GM18517 (cell line): ENCODE results near the gene CLPTM1L.
"Not testable (repeated sequence)": the region's sequence is repeated elsewhere in the genome, so short reads cannot be mapped to it uniquely, and the experiment has no call there.

ENCODE experiments used
- ATAC-seq: cut with Tn5 transposase; IDR thresholded peaks from one replicate; pipeline ENCODE4 v1.9.1; 2021; ENCODE audit warnings: mild to moderate bottlenecking, moderate library complexity; ENCODE audit not compliant: unreplicated experiment

The CLPTM1L gene

DNA sequence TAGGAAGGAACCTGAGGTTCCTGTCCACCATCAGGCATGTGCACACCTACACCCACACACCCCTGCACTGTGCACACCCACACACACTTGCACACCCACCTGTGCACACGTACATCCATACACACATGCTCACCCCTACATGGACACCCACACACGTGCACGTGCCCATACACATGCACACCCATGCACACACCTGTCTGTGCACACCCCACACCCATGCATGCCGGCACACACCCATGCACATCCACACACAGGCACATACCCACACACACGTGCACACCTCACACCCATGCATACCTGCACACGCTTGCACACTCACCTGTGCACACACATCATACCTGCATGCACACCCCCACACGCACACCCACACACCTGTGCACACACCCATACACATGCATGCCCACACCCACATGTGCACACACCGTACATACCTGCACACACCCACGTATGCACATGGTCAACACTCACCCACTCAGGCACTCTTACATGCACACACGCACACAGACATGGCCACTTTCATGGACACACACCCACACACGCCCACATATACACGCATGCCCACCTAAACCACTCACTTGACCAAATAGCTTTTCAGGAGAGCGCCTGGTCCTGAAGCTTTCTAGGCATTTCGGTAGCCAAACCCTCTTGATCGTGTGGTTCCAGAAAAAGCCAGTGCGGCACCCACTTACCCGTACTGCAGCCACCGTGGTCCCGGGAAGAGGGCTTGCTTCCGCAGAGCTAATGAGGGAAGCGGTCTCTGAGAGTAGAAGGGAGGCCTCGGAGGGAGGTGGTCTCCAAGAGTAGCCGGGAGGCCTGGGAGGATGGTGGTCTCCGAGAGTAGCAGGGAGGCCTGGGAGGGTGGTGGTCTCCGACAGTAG lies 36.7 kb upstream of the CLPTM1L start:
- no peak for ATAC-seq

DNA sequence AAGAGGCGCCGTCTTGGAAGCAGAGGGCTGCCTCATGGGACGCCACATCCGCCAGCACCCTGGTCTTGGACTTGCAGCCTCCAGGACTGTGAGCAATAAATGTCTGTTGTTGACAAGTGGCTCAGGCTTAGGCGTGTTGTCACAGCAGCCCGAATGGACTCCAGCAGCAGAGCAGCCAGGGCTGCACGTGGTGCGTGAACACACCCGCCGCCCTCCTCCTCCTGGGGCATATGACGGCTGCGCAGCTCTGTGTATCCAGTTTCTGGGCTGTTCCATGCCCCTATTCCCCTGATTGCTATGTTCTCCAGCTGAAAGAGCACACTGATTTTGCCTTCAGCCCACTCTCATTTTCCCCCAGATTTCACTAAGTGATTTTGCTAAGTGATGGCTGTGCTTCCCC lies 36.0 kb upstream of the CLPTM1L start:
- no peak for ATAC-seq

DNA sequence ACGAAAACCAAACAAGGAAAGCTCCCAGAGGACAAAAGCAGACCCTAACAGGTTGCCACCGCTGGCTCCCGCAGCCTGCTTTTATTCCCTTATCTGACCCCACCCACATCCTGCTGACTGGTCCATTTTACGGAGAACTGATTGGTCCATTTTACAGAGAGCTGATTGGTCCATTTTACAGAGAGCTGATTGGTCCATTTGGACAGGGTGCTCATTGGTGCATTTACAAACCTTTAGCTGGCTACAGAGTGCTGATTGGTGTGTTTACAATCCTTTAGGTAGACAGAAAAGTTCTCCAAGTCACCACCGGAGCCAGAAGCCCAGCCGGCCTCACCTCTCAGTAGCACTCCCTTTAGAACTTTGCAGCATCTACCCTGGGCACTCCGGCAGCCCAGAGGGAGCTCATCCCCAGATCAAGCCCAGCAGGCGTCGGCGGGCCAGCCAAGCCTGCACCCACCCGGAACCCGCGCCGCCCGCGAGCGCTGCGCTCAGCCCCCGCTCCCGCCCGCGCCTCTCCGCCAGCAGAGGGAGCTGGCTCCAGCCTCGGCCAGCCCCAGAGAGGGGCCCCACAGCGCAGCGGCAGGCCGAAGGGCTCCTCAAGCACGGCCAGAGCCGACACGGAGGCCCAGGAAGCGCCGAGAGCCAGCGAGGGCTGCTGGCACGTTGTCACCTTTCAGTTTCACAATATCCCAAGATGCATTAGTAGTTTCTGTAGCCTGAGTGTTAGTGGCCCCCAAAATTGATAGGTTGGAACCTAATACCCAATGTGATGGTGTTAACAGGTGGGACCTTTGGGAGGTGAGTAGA lies 35.3 kb upstream of the CLPTM1L start:
- peak; percentile 63 for ATAC-seq

DNA sequence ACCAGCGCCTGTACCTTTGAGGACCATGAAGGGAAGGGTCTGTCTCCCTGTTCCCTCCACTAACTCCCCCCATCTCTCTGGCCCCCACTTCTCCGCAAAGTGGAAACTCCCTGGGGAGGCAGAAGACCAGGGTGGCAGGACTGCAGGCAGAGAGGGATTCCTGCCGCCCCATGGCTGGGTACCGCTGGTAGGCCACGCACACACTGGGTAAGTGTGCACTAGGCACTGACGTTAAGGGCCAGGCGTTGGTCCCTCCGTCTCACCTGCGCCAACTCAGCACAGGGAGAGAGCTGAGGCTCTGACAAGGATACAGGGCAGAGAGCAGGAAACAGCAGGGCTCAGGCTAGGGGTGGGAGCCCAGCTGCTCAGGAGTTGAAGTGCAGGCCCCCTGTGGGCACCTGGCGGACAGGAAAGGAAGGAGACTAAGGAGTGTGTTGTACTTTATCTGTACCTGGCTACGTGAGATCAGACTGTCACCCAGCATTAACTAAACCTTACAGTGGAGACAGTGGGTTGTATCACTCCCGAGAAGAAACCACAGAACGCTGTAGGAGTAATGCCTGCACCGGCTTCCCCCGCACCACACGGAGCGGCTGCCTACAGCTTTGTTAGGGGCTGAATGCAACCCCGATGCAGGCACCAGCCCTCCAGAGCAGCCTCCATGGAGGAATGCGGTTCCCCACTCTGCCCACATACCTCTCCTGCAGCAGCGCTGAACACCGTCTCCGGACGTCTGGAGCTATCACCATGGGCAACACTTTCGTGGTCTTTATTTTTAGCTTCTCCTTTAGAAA lies 34.2 kb upstream of the CLPTM1L start:
- no peak for ATAC-seq

DNA sequence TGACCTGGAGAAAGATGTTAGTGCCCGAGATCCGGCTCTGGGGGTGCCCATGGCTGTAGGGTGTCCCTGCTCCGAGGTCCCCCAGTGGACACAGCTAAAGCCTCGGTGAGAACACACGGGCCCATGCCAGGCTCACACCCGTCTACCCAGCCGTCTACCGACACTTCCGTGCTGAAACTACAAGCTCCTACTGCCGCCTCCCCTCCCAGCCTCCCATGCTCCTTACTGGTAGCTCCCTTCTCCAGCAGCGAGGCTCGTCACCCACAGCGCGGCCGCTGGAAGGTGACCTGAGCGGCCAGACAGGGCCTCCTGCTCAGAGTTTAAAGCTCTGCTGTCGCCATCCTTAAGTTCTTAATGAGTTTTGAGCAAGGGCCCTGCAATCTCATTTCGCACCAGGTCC lies 33.2 kb upstream of the CLPTM1L start:
- ATAC-seq: no peak

DNA sequence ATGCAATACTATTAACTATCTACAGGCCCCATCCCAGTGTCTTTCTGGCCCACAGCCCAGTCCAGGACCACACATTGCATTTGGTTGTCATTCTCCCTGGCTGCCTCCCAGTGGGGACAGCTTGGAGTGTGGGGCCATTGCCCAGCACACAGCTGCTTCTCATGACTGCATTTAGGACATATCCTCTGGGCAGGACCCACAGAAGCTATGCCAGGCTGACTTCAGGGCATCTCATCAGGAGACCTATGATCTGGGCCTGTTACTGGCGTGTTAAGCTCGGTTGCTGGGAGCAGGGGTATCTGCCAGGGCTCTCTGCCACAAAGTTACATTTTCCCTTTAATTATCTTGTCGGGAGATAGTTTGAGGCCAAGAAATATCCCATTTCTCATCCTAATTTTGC lies 32.1 kb upstream of the CLPTM1L start:
- ATAC-seq: no peak

DNA sequence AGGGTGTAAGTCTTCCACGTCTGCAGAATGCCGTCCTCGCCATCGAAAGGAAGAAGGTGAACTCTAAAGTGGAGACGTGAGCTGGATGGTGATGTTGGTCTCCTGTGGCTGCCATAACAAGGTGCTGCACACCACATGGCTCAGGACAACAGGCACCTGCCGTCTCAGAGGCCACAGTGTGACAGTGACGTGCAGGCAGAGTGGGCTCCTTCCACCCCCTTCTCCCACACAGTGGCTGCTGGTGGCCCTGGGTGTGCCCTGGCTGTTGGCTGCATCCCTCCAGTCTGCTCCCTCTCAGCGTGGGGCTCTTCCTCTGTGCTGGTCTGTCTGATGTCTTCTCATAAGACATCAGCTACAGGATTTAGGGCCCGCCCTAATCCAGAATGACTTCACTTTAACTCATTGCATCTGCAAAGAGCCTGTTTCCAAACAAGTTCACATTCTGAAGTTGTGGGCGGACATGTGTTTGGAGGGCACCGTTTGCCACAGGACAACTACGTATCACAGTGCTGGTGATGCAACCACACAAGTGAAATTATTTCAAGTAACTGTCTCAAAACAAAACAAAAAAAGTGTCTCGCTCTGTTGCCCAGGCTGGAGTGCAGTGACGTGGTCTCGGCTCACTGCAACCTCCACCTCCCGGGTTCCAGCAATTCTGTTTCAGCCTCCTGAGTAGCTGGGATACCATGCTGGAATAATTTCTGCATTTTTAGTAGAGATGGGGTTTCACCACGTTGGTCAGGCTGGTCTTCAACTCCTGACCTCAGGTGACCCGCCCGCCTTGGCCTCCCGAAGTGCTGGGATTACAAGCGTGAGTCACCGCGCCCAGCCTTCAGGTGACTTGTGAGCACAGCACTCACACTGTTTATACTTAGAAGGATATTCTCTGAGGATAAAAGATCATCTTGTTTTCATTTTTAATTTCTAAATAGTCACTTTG lies 31.2 kb upstream of the CLPTM1L start:
- no peak for ATAC-seq

DNA sequence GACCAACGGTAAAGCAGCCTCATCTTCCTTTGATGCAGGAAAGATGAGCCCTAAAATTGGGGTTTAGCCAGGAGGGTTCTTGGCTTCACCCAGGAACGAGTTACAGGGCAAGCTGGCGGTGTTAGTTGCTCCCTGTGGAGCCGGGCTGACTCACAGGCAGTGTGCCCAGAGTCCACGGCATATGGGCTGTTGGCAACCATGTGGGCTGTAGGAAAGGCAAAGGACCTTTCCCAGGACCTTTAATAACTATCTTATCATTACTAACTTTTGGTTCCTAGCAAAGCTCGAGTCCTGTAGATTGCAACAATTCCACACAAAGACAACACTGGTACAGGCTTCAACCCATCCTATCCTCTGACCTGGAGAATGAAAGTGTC lies 29.8 kb upstream of the CLPTM1L start:
- no peak for ATAC-seq

DNA sequence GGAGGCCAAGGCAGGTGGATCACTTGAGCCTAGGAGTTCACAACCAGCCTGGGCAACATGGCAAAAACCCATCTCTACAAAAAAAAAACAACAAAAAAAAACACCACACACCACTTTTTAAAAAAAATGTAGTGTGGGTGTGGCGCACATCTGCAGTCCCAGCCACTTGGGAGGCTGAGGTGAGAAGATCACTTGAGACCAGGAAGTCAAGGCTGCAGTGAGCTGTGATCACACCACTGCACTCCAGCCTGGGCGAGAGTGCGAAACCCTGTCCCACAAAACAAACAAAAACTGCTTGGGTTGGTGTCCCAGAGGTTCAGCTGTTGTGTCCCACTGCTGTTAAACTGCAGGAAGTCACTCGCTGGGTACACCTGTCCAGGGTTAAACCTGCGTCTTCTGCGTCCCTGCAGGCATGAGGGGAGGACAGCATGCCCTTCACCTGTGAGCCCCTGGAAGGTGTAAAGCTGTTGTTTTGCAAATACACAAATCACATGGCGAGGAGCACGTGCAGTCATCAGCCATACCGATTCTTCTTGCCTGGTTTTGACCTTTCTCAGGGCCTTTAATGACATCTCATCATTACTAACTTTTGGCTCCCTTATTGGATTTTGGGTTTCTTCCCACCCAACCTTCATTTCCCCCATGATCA lies 29.3 kb upstream of the CLPTM1L start:
- no peak for ATAC-seq

DNA sequence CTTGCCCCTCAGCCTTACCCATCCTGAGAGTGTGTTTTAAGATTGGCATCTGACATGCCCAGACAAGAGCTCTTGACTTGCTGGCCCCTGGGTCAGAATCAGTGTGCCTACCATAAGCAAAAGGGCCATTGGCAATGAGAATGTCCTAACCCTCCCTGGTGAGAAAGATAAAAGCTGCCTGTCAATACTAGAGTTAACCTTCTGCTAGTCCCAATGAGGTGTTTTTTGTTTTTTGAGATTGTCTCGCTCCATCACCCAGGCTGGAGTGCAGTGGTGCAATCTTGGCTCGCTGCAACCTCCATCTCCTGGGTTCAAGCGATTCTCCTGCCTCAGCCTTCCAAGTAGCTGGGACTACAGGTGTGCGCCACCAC lies 27.1 kb upstream of the CLPTM1L start:
- not testable (repeated sequence) for ATAC-seq

DNA sequence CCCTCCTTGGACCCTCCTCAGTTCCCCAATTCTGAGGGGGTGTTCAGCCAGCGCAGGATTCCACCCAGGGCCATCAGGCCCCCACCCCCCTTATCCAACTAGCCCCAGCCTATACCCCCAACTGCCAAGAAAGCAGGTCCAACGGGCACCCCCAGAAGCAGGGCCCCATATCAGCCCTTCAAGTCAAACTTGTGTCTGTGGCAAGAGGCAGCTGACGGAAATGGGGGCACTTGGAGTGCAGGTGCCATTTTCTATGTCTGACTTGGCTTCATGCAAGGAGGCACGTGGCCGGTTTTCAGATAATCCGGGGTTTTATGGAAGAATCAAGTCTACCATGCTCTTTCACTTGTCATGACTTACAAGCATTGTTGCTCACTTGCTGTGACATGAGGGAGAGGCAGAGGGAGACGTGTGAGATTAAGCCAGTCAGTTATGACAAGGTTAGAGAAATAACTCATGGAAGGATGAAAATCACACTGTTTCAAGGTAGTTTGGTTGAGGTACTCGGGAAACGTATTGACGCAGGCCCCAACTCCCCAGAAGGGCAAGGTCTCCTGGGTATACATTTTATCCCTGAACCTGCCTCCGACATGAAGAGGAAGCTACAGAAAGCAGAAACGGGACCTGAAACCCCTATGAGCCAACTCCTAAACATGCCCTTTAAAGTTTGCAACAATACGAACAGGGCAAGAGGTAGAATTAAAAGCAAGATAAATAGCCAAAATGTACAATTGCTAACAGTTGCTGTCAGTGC lies 26.5 kb upstream of the CLPTM1L start:
- ATAC-seq: no peak

DNA sequence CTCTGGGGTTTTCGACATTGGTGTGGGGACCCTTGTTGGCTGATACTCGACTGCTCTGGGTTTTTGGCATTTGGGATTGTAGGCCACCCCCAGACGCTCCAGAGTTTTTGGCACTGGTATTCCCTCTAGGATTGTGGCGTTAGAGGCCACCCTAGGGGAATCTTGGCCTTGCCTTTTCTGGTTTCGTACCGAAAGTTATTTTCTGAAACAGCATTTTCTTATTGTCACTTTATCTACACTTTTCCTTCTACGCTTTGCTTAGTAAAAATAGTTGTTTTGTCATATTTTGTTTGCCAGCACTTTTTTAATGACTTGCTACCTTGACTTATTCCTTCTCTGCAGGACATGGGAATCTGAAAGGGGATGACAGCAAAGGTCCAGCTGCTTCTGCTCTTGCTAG lies 25.1 kb upstream of the CLPTM1L start:
- no peak for ATAC-seq

DNA sequence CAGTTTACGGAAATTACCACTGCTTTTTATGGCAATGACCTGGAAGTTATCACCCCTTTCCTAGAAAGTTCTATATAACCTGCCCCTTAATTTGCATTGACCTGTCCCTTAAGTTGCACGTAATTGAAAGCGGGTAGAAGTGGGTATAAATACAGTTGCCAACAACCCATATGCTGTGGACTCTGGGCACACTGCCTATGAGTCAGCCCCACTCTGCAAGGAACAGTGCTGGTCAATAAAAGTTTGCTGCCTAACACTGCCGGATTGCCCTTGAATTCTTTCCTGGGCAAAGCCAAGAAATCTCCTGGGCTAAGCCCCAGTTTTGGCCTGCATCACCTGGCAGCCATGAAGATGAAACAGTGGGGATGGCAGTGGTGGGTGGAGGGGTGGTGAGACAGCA lies 23.9 kb upstream of the CLPTM1L start:
- ATAC-seq: no peak

DNA sequence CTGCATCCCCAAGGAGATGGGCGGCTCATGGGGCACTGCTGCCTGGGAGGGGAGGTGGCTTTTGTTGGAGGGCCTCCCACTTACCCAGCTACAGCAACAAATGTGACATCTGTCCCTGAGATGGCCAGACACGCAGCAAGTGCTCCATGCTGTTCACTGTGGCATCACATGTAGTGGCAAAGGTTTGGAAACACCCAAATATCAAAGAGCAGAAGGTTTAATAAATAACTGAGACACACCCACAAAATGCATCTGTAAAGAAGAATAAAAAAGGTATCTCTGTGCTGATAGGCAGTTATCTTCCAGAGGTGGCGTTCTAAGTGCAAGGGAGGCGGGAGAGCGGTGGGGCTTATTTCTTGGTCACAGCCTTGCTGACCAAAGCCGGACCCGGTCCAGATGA lies 23.3 kb upstream of the CLPTM1L start:
- no peak for ATAC-seq

DNA sequence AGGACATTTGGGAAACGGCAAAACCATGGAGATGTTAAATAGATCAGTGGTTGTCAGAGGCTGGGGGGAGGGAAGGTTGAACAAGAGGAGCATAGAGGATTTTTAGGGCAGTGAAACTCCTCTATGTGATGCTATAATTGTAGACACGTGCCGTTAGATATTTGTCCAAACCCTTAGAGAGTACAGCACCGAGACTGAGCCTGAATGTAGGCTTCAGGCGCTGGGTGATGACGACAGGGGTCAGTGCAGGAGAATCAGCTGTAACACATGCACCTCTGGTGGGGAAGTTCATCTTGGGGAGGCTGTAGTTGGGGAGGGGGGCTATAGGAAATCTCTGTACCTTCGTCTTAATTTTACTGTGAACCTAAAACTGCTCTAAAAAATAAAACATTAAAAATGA lies 22.2 kb upstream of the CLPTM1L start:
- ATAC-seq: no peak

DNA sequence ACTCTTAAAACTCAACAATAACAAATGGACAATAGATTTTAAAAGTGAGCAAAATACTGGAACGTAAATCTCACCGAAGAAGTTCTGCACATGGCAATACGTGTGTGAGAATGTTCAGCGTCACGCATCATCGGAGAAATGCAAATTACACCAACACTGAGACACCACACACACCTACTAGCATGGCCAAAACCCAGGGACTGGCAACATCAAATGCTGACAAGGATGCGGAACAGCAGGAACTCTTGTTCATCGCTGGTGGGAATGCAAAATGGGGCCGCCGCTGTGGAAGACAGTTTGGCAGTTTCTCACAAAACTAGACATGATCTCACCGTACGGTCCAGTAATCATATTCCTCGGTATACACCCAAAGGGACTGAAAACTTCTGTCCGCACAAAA lies 21.6 kb upstream of the CLPTM1L start:
- peak; percentile 55 for ATAC-seq

DNA sequence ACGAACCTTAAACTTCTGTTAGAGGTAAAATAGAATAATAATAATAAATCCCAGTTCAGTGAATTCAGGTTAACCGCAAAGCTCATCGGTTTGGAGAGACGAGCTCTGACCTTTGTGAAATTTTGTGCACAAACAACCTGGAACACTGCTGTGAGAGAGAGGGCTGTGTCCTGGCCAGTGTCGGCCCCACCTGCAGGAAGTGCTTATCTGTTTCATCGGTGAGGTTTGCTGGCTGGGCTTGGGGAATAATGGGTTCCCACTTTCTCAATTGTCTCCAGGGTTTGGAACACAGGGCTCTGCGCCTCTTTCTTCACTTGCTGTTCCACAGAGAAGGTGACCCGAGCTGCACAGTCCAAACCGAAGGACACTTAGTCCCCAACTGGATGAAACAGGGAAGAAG lies 19.3 kb upstream of the CLPTM1L start:
- ATAC-seq: no peak

DNA sequence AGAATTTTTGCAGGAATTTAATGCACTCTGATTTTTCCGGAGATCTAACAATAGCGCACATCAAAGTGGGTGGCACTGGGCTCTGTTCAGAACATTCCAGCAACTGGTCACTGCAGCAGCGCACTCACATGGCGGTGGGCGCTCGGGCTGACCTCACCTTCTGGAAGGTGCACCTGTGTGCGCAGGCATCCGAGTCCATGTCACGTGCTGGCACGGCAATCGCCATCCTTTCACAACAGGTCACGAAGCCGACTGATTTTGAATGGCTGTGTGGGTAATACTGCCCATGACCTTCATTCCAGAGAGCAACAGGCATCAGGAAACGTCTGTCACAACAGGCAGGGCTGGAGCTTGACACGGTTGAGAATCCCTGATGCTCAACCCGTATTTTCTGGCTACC lies 18.7 kb upstream of the CLPTM1L start:
- ATAC-seq: no peak

DNA sequence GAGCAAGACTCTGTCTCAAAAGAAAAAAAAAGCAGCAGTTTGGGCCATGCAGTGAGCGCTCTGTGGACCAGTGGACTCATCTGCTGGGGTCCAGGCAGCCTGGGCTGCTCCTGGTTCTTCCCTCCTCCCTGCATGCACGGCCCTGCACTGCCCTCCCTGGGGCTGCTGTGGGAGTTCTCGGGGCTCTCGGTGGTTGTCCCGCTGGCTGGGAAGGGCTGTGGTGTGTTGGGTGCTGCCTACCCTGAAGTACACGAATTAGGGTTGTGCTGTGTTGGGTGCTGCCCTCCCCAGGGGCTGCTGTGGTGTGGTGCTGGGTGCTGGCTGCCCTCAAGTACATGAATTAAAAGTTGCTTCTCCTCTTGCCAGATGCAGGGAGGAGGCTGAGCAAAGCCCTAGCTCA lies 18.3 kb upstream of the CLPTM1L start:
- ATAC-seq: no peak
